CD4-positive, alpha-beta T cell treated with Interleukin-15 for 4 hours (primary cell): ENCODE data around the gene FAU.

Source experiments
- DNase-seq: peaks from one replicate; pipeline ENCODE4 v3.0.0-alpha.2; 2020; ENCODE audit warnings: low spot score

FAU gene

GRCh38 chr11:65107078-65107477 lies 14.9 kb downstream of the FAU start:
- DNase-seq = no peak

- DNase-seq = no peak
Observed at GRCh38 chr11:65104628-65105027, 17.3 kb downstream of the FAU start.

- no peak for DNase-seq
Observed at GRCh38 chr11:65103476-65103875, 18.5 kb downstream of the FAU start.

- DNase-seq = no peak
Observed at GRCh38 chr11:65102142-65103095, 19.5 kb downstream of the FAU start.

- no peak for DNase-seq
Observed at GRCh38 chr11:65100674-65101350, 21.1 kb downstream of the FAU start.

GRCh38 chr11:65096926-65097325 lies 25.0 kb downstream of the FAU start:
- DNase-seq = no peak

- peak; percentile 88 for DNase-seq
Observed at GRCh38 chr11:65095974-65096806, 25.7 kb downstream of the FAU start, which contains the start of gene VPS51. TSS of gene VPS51 (plus strand) at chr11:65096214. CDS start at chr11:65096251, 37 bp downstream.

GRCh38 chr11:65095427-65095826 lies 26.5 kb downstream of the FAU start:
- DNase-seq = no peak

- DNase-seq = no peak
Observed at GRCh38 chr11:65090628-65091027, 31.3 kb downstream of the FAU start.

- DNase-seq = no peak
Observed at GRCh38 chr11:65089621-65090020, 32.3 kb downstream of the FAU start.

- DNase-seq = no peak
Observed at GRCh38 chr11:65087827-65088226, 34.1 kb downstream of the FAU start.

- no peak for DNase-seq
Observed at GRCh38 chr11:65087216-65087615, 34.7 kb downstream of the FAU start.

- no peak for DNase-seq
Observed at GRCh38 chr11:65086809-65087208, 35.1 kb downstream of the FAU start.

- DNase-seq = no peak
Observed at GRCh38 chr11:65085446-65085845, 36.5 kb downstream of the FAU start.

GRCh38 chr11:65084598-65085375 lies 37.1 kb downstream of the FAU start:
- no peak for DNase-seq

GRCh38 chr11:65083834-65084597 lies 37.9 kb downstream of the FAU start, which contains the start of the genes CDCA5 and ZFPL1:
TSS of gene CDCA5 (minus strand) at chr11:65084040. CDS start at chr11:65083978, 62 bp downstream.
TSS of gene ZFPL1 (plus strand) at chr11:65084222. CDS start at chr11:65084699, 477 bp downstream.
- peak; percentile 96 for DNase-seq

- no peak for DNase-seq
Observed at GRCh38 chr11:65083134-65083833, 38.6 kb downstream of the FAU start.

GRCh38 chr11:65078786-65079342 lies 43.1 kb downstream of the FAU start:
- no peak for DNase-seq

GRCh38 chr11:65078151-65078550 lies 43.8 kb downstream of the FAU start:
- DNase-seq = peak; percentile 79
